ENCODE data around the gene CELSR3.

CELSR3 gene

GRCh38 chr3:48655606-48656005 lies 7.1 kb downstream of the CELSR3 start:
- TF ChIP-seq L3MBTL2 (conservative IDR thresholded peaks at IDR 0.05) (no peak), FOXA1 (IDR thresholded peaks at IDR 0.05) (no peak), BHLHE40 (IDR thresholded peaks at IDR 0.05; ENCODE audit: borderline replicate concordance) (no peak), ARNT (IDR thresholded peaks at IDR 0.05) (no peak), ELF4 (IDR thresholded peaks at IDR 0.05) (no peak), SP1 (IDR thresholded peaks at IDR 0.05) (no peak), PKNOX1 (IDR thresholded peaks at IDR 0.05) (no peak), SUZ12 (IDR thresholded peaks at IDR 0.05) (no peak), NFRKB (IDR thresholded peaks at IDR 0.05) (no peak), FOXK2 (IDR thresholded peaks at IDR 0.05) (no peak), CTBP1 (IDR thresholded peaks at IDR 0.05; ENCODE audit: borderline replicate concordance) (no peak), FOXM1 (IDR thresholded peaks at IDR 0.05; ENCODE audit: borderline replicate concordance) (no peak), HDGF (IDR thresholded peaks at IDR 0.05; ENCODE audit: borderline replicate concordance) (no peak), TARDBP (IDR thresholded peaks at IDR 0.05) (no peak), ZNF384 (IDR thresholded peaks at IDR 0.05) (no peak), LEF1 (IDR thresholded peaks at IDR 0.05; ENCODE audit: borderline replicate concordance) (no peak)
- no peak for DNase-seq (ENCODE audit: extremely low spot score)
- POLR2A ChIA-PET = no interaction called here
- CTCF ChIA-PET = no interaction called here

GRCh38 chr3:48655063-48655462 lies 7.6 kb downstream of the CELSR3 start:
- TF ChIP-seq BHLHE40 (IDR thresholded peaks at IDR 0.05; ENCODE audit: borderline replicate concordance) (no peak), TARDBP (IDR thresholded peaks at IDR 0.05) (no peak), ELF4 (IDR thresholded peaks at IDR 0.05) (no peak), ZNF384 (IDR thresholded peaks at IDR 0.05) (no peak), NFRKB (IDR thresholded peaks at IDR 0.05) (no peak), L3MBTL2 (conservative IDR thresholded peaks at IDR 0.05) (no peak), LEF1 (IDR thresholded peaks at IDR 0.05; ENCODE audit: borderline replicate concordance) (no peak), CTBP1 (IDR thresholded peaks at IDR 0.05; ENCODE audit: borderline replicate concordance) (no peak), SUZ12 (IDR thresholded peaks at IDR 0.05) (no peak), HDGF (IDR thresholded peaks at IDR 0.05; ENCODE audit: borderline replicate concordance) (no peak), FOXA1 (IDR thresholded peaks at IDR 0.05) (no peak), FOXK2 (IDR thresholded peaks at IDR 0.05) (no peak)
- POLR2A ChIA-PET = no interaction called here
- CTCF ChIA-PET = no interaction called here
- no peak for DNase-seq (ENCODE audit: extremely low spot score)

GRCh38 chr3:48652923-48653715 lies 9.6 kb downstream of the CELSR3 start:
- ChIA-PET POLR2A (interaction anchor here (0.8 to 3.4 kb wide), 3 partner anchors 10 to 399 kb away, joined by 3 to 16 read pairs (median 3); partner anchors contain the start of gene CELSR3), CTCF (interaction anchor here (0.5 kb wide), 1 partner anchor 83 kb away, joined by 3 read pairs; no protein-coding TSS in a partner anchor)
- DNase-seq (ENCODE audit: extremely low spot score) = no peak
- TF ChIP-seq LEF1 (IDR thresholded peaks at IDR 0.05; ENCODE audit: borderline replicate concordance) = no peak
- TF ChIP-seq BHLHE40 (IDR thresholded peaks at IDR 0.05; ENCODE audit: borderline replicate concordance) = no peak
- no peak for TF ChIP-seq CTBP1 (IDR thresholded peaks at IDR 0.05; ENCODE audit: borderline replicate concordance)
- no peak for TF ChIP-seq L3MBTL2 (conservative IDR thresholded peaks at IDR 0.05)
- TF ChIP-seq FOXK2 (IDR thresholded peaks at IDR 0.05) = no peak
- TF ChIP-seq SUZ12 (IDR thresholded peaks at IDR 0.05) = no peak
- TF ChIP-seq HDGF (IDR thresholded peaks at IDR 0.05; ENCODE audit: borderline replicate concordance) = no peak
- no peak for TF ChIP-seq NFRKB (IDR thresholded peaks at IDR 0.05)
- no peak for TF ChIP-seq PKNOX1 (IDR thresholded peaks at IDR 0.05)
- TF ChIP-seq FOXM1 (IDR thresholded peaks at IDR 0.05; ENCODE audit: borderline replicate concordance) = no peak
- no peak for TF ChIP-seq ARNT (IDR thresholded peaks at IDR 0.05)
- TF ChIP-seq FOXA1 (IDR thresholded peaks at IDR 0.05) = no peak
- TF ChIP-seq TARDBP (IDR thresholded peaks at IDR 0.05) = no peak
- no peak for TF ChIP-seq ELF4 (IDR thresholded peaks at IDR 0.05)

GRCh38 chr3:48651771-48652170 lies 10.9 kb downstream of the CELSR3 start:
- POLR2A ChIA-PET = interaction anchor here (1.1 to 3.4 kb wide), 2 partner anchors 11 to 16 kb away, joined by 3 to 16 read pairs; partner anchors contain the start of genes CELSR3 and SLC26A6
- TF ChIP-seq SP1 (IDR thresholded peaks at IDR 0.05) (no peak), FOXM1 (IDR thresholded peaks at IDR 0.05; ENCODE audit: borderline replicate concordance) (no peak), SUZ12 (IDR thresholded peaks at IDR 0.05) (no peak), L3MBTL2 (conservative IDR thresholded peaks at IDR 0.05) (no peak), CTBP1 (IDR thresholded peaks at IDR 0.05; ENCODE audit: borderline replicate concordance) (no peak), LEF1 (IDR thresholded peaks at IDR 0.05; ENCODE audit: borderline replicate concordance) (no peak), PKNOX1 (IDR thresholded peaks at IDR 0.05) (no peak), ARNT (IDR thresholded peaks at IDR 0.05) (no peak), ELF4 (IDR thresholded peaks at IDR 0.05) (no peak), BHLHE40 (IDR thresholded peaks at IDR 0.05; ENCODE audit: borderline replicate concordance) (no peak), FOXA1 (IDR thresholded peaks at IDR 0.05) (no peak), ZNF384 (IDR thresholded peaks at IDR 0.05) (no peak), HDGF (IDR thresholded peaks at IDR 0.05; ENCODE audit: borderline replicate concordance) (no peak), TARDBP (IDR thresholded peaks at IDR 0.05) (no peak), NFRKB (IDR thresholded peaks at IDR 0.05) (no peak), FOXK2 (IDR thresholded peaks at IDR 0.05) (no peak)
- DNase-seq (ENCODE audit: extremely low spot score) = no peak
- CTCF ChIA-PET = no interaction called here

GRCh38 chr3:48650723-48651122 lies 12.0 kb downstream of the CELSR3 start:
- no peak for DNase-seq (ENCODE audit: extremely low spot score)
- no peak for TF ChIP-seq ARNT (IDR thresholded peaks at IDR 0.05)
- no peak for TF ChIP-seq NFRKB (IDR thresholded peaks at IDR 0.05)
- no peak for TF ChIP-seq HDGF (IDR thresholded peaks at IDR 0.05; ENCODE audit: borderline replicate concordance)
- no peak for TF ChIP-seq ZNF384 (IDR thresholded peaks at IDR 0.05)
- TF ChIP-seq FOXA1 (IDR thresholded peaks at IDR 0.05) = no peak
- TF ChIP-seq SP1 (IDR thresholded peaks at IDR 0.05) = no peak
- TF ChIP-seq SUZ12 (IDR thresholded peaks at IDR 0.05) = no peak
- no peak for TF ChIP-seq LEF1 (IDR thresholded peaks at IDR 0.05; ENCODE audit: borderline replicate concordance)
- no peak for TF ChIP-seq FOXK2 (IDR thresholded peaks at IDR 0.05)
- TF ChIP-seq ELF4 (IDR thresholded peaks at IDR 0.05) = no peak
- no peak for TF ChIP-seq L3MBTL2 (conservative IDR thresholded peaks at IDR 0.05)
- TF ChIP-seq FOXM1 (IDR thresholded peaks at IDR 0.05; ENCODE audit: borderline replicate concordance) = no peak
- TF ChIP-seq BHLHE40 (IDR thresholded peaks at IDR 0.05; ENCODE audit: borderline replicate concordance) = no peak
- no peak for TF ChIP-seq PKNOX1 (IDR thresholded peaks at IDR 0.05)
- no peak for TF ChIP-seq CTBP1 (IDR thresholded peaks at IDR 0.05; ENCODE audit: borderline replicate concordance)
- no peak for TF ChIP-seq TARDBP (IDR thresholded peaks at IDR 0.05)
- CTCF ChIA-PET = no interaction called here
- POLR2A ChIA-PET = interaction anchor here (1.1 to 3.4 kb wide), 2 partner anchors 12 to 15 kb away, joined by 3 to 16 read pairs; partner anchors contain the start of genes CELSR3 and SLC26A6

All from HEK293T (cell line).